Measurements from ENCODE around the gene LDB2.

Gene LDB2

GRCh38 chr4:16467061-16467460 lies 431.4 kb downstream of the LDB2 start:
- Histone ChIP-seq H3K9me2 (replicated peaks; ENCODE audit: insufficient read depth, low read length) (no peaks in the 10 kb centered on the region), H3K27ac (ENCODE audit: low read length) (no peak overlapping the region), H3K9ac (ENCODE audit: low read length) (no peak overlapping the region), H4K20me1 (ENCODE audit: insufficient read depth, low read length) (no peaks in the 10 kb centered on the region), H3F3A (ENCODE audit: insufficient read depth, low read length) (no peaks in the 10 kb centered on the region), H3K9me3 (replicated peaks; ENCODE audit: insufficient read depth, low read length) (no peaks in the 10 kb centered on the region), H3K4me2 (ENCODE audit: low read depth, low read length) (no peak overlapping the region), H3K79me2 (ENCODE audit: low read length) (no peaks in the 10 kb centered on the region), H3K4me1 (ENCODE audit: low read length) (no peaks in the 10 kb centered on the region), H3K27me3 (replicated peaks; ENCODE audit: insufficient read depth, low read length) (no peaks in the 10 kb centered on the region), H3K4me3 (ENCODE audit: low read length) (no peak overlapping the region), H3K36me3 (replicated peaks; ENCODE audit: insufficient read depth, low read length) (no peaks in the 10 kb centered on the region), H2AFZ (ENCODE audit: low read length) (no peak overlapping the region)
- no peak for TF ChIP-seq CTCF (IDR thresholded peaks at IDR 0.05; ENCODE audit: low read length)
- DNase-seq: no peak

- no peak overlapping the region for H3K4me2 ChIP-seq (ENCODE audit: low read depth, low read length)
- no peaks in the 10 kb centered on the region for H3K4me1 ChIP-seq (ENCODE audit: low read length)
- no peaks in the 10 kb centered on the region for H3F3A ChIP-seq (ENCODE audit: insufficient read depth, low read length)
- DNase-seq: no peak
- H3K9me3 ChIP-seq (replicated peaks; ENCODE audit: insufficient read depth, low read length): no peaks in the 10 kb centered on the region
- no peak overlapping the region for H3K27ac ChIP-seq (ENCODE audit: low read length)
- H3K36me3 ChIP-seq (replicated peaks; ENCODE audit: insufficient read depth, low read length): no peaks in the 10 kb centered on the region
- H3K9me2 ChIP-seq (replicated peaks; ENCODE audit: insufficient read depth, low read length): no peaks in the 10 kb centered on the region
- no peak overlapping the region for H2AFZ ChIP-seq (ENCODE audit: low read length)
- H4K20me1 ChIP-seq (ENCODE audit: insufficient read depth, low read length): no peaks in the 10 kb centered on the region
- H3K4me3 ChIP-seq (ENCODE audit: low read length): no peak overlapping the region
- no peak for TF ChIP-seq EZH2phosphoT487 (IDR thresholded peaks at IDR 0.05; ENCODE audit: low read length)
- no peak for TF ChIP-seq CTCF (IDR thresholded peaks at IDR 0.05; ENCODE audit: low read length)
- no peak for TF ChIP-seq EZH2 (optimal IDR thresholded peaks at IDR 0.05; ENCODE audit: low read depth, low read length)
- no peaks in the 10 kb centered on the region for H3K79me2 ChIP-seq (ENCODE audit: low read length)
- H3K9ac ChIP-seq (ENCODE audit: low read length): no peak overlapping the region
- no peaks in the 10 kb centered on the region for H3K27me3 ChIP-seq (replicated peaks; ENCODE audit: insufficient read depth, low read length)
These were observed 431.9 kb downstream of the LDB2 start for GRCh38 chr4:16466581-16466980.

- no peak overlapping the region for H3K4me3 ChIP-seq (ENCODE audit: low read length)
- no peak for TF ChIP-seq EZH2 (optimal IDR thresholded peaks at IDR 0.05; ENCODE audit: low read depth, low read length)
- no peak for TF ChIP-seq CTCF (IDR thresholded peaks at IDR 0.05; ENCODE audit: low read length)
- TF ChIP-seq EZH2phosphoT487 (IDR thresholded peaks at IDR 0.05; ENCODE audit: low read length): no peak
- H4K20me1 ChIP-seq (ENCODE audit: insufficient read depth, low read length): no peaks in the 10 kb centered on the region
- no peak for DNase-seq
- H3F3A ChIP-seq (ENCODE audit: insufficient read depth, low read length): no peaks in the 10 kb centered on the region
- H3K4me1 ChIP-seq (ENCODE audit: low read length): no peaks in the 10 kb centered on the region
- H3K36me3 ChIP-seq (replicated peaks; ENCODE audit: insufficient read depth, low read length): no peaks in the 10 kb centered on the region
- H3K4me2 ChIP-seq (ENCODE audit: low read depth, low read length): no peak overlapping the region
- H3K27ac ChIP-seq (ENCODE audit: low read length): no peak overlapping the region
- H3K27me3 ChIP-seq (replicated peaks; ENCODE audit: insufficient read depth, low read length): no peaks in the 10 kb centered on the region
- no peaks in the 10 kb centered on the region for H3K9me2 ChIP-seq (replicated peaks; ENCODE audit: insufficient read depth, low read length)
- no peaks in the 10 kb centered on the region for H3K9me3 ChIP-seq (replicated peaks; ENCODE audit: insufficient read depth, low read length)
- no peak overlapping the region for H3K9ac ChIP-seq (ENCODE audit: low read length)
- no peak overlapping the region for H2AFZ ChIP-seq (ENCODE audit: low read length)
- H3K79me2 ChIP-seq (ENCODE audit: low read length): no peaks in the 10 kb centered on the region
These were observed 433.8 kb downstream of the LDB2 start for GRCh38 chr4:16464651-16465050.

GRCh38 chr4:16462656-16463055 lies 435.8 kb downstream of the LDB2 start:
- Histone ChIP-seq H3K4me3 (ENCODE audit: low read length) (no peak overlapping the region), H2AFZ (ENCODE audit: low read length) (no peak overlapping the region), H3K4me1 (ENCODE audit: low read length) (no peaks in the 10 kb centered on the region), H3K36me3 (replicated peaks; ENCODE audit: insufficient read depth, low read length) (no peaks in the 10 kb centered on the region), H3K9ac (ENCODE audit: low read length) (no peak overlapping the region), H4K20me1 (ENCODE audit: insufficient read depth, low read length) (no peaks in the 10 kb centered on the region), H3K27ac (ENCODE audit: low read length) (no peak overlapping the region), H3K79me2 (ENCODE audit: low read length) (no peaks in the 10 kb centered on the region), H3K9me3 (replicated peaks; ENCODE audit: insufficient read depth, low read length) (no peaks in the 10 kb centered on the region), H3F3A (ENCODE audit: insufficient read depth, low read length) (no peaks in the 10 kb centered on the region), H3K4me2 (ENCODE audit: low read depth, low read length) (no peak overlapping the region), H3K27me3 (replicated peaks; ENCODE audit: insufficient read depth, low read length) (no peaks in the 10 kb centered on the region), H3K9me2 (replicated peaks; ENCODE audit: insufficient read depth, low read length) (no peaks in the 10 kb centered on the region)
- no peak for TF ChIP-seq CTCF (IDR thresholded peaks at IDR 0.05; ENCODE audit: low read length)
- no peak for TF ChIP-seq EZH2phosphoT487 (IDR thresholded peaks at IDR 0.05; ENCODE audit: low read length)
- no peak for DNase-seq

Data from MM.1S (cell line).